ENCODE data around the gene MILR1.
"Not testable (repeated sequence)": the region's sequence is repeated elsewhere in the genome, so short reads cannot be mapped to it uniquely, and the experiment has no call there.

MILR1 gene

DNA sequence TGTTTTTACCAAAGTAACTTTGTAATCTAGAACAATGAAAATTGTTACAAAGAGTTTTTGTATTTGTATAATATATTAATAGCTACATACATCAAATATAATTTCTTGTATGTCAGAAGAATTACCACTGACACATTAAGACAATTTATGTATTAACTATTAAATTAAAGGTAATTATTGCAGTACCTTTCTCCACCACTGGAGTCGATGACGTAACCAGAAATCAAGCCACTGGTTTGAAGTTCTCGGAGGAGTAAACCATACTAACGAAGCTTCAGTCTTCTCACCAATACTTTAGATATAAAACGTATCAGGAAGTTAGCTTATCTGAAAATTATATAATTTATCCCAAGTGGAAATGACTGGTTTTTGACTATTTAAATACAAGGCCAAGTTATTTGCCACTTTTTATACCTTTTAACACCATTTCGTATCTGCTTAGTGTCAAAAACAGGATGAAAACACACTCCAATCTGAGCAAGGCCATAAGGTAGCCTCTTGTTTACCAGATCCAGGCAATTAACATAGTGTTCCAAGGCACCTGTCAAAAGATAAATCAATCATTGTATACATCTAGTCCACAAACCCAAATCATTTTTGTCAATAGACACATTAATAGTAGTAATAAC lies 43.7 kb downstream of the MILR1 start:
- Histone ChIP-seq H3K27ac (no peak overlapping the region), H3K4me3 (no peak overlapping the region)
- no peak for DNase-seq (ENCODE audit: low spot score)
- TF ChIP-seq, protein P1, sequence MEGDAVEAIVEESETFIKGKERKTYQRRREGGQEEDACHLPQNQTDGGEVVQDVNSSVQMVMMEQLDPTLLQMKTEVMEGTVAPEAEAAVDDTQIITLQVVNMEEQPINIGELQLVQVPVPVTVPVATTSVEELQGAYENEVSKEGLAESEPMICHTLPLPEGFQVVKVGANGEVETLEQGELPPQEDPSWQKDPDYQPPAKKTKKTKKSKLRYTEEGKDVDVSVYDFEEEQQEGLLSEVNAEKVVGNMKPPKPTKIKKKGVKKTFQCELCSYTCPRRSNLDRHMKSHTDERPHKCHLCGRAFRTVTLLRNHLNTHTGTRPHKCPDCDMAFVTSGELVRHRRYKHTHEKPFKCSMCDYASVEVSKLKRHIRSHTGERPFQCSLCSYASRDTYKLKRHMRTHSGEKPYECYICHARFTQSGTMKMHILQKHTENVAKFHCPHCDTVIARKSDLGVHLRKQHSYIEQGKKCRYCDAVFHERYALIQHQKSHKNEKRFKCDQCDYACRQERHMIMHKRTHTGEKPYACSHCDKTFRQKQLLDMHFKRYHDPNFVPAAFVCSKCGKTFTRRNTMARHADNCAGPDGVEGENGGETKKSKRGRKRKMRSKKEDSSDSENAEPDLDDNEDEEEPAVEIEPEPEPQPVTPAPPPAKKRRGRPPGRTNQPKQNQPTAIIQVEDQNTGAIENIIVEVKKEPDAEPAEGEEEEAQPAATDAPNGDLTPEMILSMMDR (IDR thresholded peaks at IDR 0.05): peak; percentile 27

DNA sequence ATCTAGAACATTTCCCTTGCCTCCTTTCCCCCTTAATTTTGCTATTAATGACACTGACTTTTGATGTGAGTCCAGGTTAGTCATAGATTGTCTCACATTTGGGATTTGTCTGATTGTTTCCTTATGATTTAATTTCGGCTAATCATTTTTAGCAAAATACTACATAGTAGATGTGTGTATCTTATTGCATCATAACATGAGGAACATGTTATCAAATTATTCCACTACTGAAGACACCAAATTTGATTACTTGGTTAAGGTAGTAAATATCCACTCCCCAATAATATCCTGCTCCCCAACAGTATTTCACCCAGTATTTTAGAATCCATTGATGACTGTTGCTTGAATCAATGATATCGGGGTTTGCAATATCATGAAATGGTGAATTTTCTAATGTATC lies 45.2 kb downstream of the MILR1 start:
- TF ChIP-seq, protein P1 (IDR thresholded peaks at IDR 0.05): no peak
- no peak overlapping the region for H3K4me3 ChIP-seq
- no peak overlapping the region for H3K27ac ChIP-seq
- DNase-seq (ENCODE audit: low spot score): no peak

DNA sequence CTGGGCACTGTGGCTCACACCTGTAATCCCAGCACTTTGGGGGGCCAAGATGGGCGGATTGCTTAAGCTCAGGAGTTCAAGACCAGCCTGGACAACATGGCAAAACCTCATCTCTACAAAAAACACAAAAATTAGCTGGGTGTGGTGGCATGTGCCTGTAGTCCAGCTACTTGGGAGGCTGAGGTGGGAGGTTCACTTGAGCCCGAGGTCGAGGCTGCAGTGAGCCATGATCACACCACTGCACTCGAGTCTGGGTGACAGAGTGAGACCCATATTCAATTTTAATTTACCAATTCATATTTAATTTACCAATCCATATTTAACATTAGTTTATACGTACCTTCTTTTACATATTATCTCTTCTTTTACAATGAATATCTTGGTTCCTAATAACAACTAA lies 46.4 kb downstream of the MILR1 start:
- peak overlapping the region; percentile 84 for H3K4me3 ChIP-seq
- not testable (repeated sequence) for DNase-seq (ENCODE audit: low spot score); H3K27ac ChIP-seq

DNA sequence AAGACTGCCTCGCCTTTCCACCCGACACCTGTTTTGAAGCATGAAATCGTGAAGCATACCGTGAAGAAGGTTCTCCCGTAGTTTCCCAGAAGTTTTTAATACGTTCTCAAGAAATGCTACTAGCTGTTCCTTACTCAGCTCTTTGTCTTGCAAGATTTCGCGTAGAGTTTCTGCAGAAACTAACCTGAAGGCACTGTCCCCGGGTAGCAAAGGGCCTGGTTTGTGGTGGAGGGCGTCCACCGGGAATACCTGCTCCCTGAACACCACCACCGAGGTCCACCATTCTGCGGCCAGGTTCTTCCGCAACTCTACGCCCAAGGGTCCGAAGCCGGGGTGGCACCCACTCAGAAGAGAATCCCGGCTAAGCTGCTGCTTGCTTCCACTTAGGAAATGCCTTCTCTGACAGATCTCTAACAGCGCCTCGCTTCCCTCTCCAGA lies 47.5 kb downstream of the MILR1 start:
- peak overlapping the region; percentile 84 for H3K4me3 ChIP-seq
- H3K27ac ChIP-seq: peak overlapping the region; percentile 39 to 88
- DNase-seq (ENCODE audit: low spot score): peak; percentile 80
- TF ChIP-seq, protein P1 (IDR thresholded peaks at IDR 0.05): no peak

DNA sequence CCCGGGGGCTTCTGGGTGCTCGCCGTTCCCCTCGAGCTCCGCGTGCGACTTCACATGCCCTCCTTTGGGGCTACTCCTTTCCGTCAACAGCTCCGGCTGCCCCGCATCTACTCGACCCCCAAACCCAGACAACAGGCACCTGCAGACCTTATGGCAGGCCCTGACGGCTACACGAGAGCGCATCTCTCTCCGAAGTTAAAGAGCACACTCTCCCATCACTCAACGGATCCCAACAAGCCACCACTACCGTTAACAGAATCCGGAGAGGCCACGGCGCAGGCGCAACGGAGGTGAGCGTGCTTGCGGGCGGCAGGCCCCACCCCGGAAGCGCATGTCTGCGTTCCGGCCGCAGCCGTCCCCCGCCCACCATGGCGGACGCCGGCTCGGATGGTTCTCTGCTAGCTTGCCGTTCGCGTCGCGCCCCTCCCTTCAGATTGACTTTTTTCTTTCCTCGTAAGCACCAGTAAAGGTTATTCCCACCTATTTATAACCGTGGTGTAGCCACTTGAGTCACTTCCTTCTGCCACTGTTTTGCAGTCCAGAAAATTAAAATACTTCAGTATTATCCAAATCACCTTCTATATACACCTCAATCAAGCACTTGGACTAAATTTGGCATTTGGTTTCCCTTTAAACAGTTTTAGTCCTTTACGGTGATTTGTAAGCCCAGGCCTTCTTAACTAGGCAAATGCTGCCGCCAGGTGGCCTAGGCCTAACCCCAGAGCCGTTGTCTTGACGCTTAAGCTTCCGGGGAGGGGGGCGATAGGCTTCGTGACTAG lies 48.1 kb downstream of the MILR1 start, which contains the start of gene POLG2:
POLG2 (minus strand) TSS at position 269 of the 779 bp plus-strand sequence; CDS start at position 183, 86 bp downstream.
- peak within 1 kb of the TSS; percentile 39 to 88 for H3K27ac ChIP-seq
- TF ChIP-seq, protein P1 (IDR thresholded peaks at IDR 0.05): peak; percentile 14
- peak within 1 kb of the TSS; percentile 84 for H3K4me3 ChIP-seq
- peak; percentile 92 for DNase-seq (ENCODE audit: low spot score)

DNA sequence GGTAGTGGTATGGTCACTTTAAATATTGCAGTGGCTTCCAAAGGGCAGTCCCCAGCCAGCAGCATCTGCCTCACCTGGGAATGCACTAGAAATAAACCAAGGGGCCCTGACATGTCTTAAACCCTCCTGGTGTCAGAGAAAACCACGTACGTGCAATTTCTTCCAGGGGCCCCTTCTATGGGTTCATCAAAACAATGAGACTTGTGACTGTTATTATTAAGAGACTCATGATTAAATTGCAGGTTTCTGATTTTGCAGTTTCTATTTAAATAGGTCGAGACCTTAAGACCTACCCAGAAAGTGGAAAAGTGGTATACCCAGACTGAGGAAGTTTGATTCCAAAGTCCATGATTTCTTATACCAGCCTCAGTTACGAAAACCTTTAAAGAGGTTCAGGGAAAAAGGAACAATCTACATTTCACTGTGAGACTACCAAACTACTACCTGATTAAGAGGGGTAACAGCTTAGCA lies 48.7 kb downstream of the MILR1 start:
- H3K27ac ChIP-seq: peak overlapping the region; percentile 39 to 88
- peak overlapping the region; percentile 84 for H3K4me3 ChIP-seq
- TF ChIP-seq, protein P1 (IDR thresholded peaks at IDR 0.05): peak; percentile 8
- no peak for DNase-seq (ENCODE audit: low spot score)

DNA sequence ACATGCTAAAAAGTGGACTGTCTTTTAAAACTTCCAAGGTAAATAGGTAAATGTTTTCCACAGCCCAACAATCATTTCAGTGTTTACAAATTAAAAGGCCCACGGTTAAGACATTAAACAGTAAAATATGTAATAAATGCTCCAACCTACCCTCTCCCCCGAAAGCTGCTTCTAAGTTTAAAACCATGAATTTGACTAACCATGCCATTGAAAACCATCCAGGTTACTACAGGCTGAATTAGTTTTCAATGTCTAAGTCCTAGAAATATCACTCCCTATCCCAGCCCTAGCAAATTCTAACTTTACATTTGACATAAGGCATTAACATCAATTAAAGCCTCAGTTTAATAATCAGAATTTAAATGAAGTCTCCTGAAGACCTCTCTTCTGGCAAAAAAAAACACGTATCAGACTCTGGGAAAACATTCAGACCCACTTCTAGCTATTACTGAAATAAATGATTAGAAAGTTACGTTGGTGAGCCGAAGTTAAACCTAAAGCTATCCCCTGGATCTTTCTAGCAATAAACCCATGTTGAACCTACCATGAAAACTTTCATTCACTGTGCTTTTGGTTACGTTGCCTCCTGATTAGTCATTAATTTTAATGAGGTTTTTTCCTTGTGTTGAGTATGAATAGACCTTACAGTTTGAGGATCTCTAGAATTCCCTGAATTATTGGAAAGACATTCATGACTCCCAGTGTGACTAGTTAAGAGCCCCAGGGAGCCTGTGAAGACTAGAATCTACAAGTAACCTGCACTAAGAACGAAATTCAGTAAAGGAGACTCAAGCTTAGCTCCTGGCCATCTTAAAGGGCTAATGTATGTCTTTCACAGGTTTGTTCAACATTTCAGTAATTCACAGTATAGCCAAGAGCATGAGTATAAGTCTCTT lies 49.6 kb downstream of the MILR1 start:
- DNase-seq (ENCODE audit: low spot score): no peak
- TF ChIP-seq, protein P1 (IDR thresholded peaks at IDR 0.05): no peak
- Histone ChIP-seq H3K27ac (no peak overlapping the region), H3K4me3 (no peak overlapping the region)
